ENCODE results near the gene FGD6. TPM values are rescaled to one million over a fixed set of nuclear protein-coding genes. Genes with fewer than 3 reads are reported as not detected.

The FGD6 gene
- total RNA-seq, 5 donors from 2014 or later (not counting 1 experiment from before 2014, with no cell fraction given), result 0.55 to 1.9 (median 0.70) TPM

DNA sequence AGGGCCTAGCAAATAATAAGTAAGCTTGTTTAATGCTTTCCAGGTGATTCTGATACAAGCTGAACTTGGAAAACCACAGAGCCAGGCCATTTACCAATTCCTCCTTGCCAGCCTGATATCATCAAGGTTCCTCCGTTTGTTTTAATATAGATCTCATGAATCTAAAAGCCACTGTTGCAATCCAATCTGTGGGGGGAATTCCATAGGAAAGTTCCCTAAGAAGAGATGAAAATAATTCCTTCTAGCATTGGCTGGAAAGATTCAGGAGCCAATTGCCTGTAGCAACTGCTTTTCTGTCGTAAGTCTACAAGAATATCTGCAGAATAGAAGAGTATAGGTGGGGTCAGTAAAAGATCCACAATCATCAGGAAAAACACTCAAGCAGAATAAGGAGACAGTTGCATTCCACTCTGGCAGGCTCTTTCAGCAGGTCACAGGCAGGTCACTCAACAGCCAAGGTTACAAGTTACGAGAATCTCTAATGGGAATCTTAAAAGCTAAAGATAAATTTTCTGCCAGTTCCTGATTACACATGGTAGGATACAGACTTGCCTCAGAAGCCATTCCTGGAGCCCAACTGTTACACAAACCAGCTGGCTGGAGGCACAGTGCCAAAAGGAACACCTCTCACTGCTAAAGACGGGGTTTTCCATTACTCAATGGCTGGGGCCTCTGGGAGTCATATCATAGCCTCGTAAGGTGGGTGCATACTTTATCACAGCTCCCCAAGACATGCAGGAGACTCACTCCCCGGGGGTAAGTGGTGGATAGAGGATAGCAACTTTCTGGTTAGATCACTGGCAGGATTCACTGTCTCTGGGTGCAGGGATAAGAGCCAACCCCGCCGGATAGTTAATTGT, 43.6 kb downstream of the FGD6 start:
- ATAC-seq (replicated peaks in 1 of 4), result no peak
- no peak overlapping the region for H3K4me3 Mint-ChIP-seq

DNA sequence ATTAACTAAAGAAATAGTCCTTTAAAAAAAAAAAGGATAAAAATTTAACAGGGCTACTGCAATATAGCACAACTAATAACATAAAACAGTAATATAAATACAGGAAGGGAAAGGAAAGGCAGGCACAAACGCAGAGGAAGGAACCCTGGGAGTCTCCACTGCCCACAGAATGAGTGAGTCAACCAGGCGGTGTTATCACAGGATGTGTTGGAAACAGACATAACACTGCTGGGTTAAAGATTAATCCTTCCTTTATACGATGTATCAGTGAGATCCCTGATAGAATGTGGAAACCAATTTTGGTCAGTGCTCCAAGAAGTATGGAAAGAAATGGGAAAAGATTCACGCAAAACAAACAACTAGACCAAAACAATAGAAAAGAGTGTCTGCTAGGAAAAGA, 47.9 kb downstream of the FGD6 start:
- ChIA-PET CTCF (no interaction called here), POLR2A (no interaction called here)
- no peaks in the 10 kb centered on the region for H3K4me1 ChIP-seq (ENCODE audit: control insufficient read depth in 1 of 2, extremely low read depth in 1 of 2, insufficient read depth in 2 of 2, low read length in 2 of 2)
- H3K27ac Mint-ChIP-seq, result no peak overlapping the region
- WGBS (ENCODE audit: insufficient coverage), result no CpG with 5 or more reads among the region's 4 CpGs
- H3K27me3 Mint-ChIP-seq, result no peaks in the 10 kb centered on the region
- no peaks in the 10 kb centered on the region for H3K9me3 Mint-ChIP-seq
- ATAC-seq (replicated peaks in 1 of 4), result no peak
- no peaks in the 10 kb centered on the region for H3K36me3 Mint-ChIP-seq
- H3K4me1 Mint-ChIP-seq, result no peaks in the 10 kb centered on the region
- no peak overlapping the region for H3K27ac ChIP-seq (ENCODE audit: low read length)
- DNase-seq, result no peak
- no peaks in the 10 kb centered on the region for H3K27me3 ChIP-seq (replicated peaks in 1 of 2; ENCODE audit: control insufficient read depth in 2 of 2, extremely low read depth in 1 of 2, insufficient read depth in 2 of 2, low read length in 1 of 2)
- H3K4me3 ChIP-seq (ENCODE audit: control insufficient read depth in 1 of 2, extremely low read depth in 1 of 2, low read length in 1 of 2), result no peak overlapping the region
- no peaks in the 10 kb centered on the region for H3K36me3 ChIP-seq (ENCODE audit: control insufficient read depth in 2 of 2, extremely low read depth in 1 of 2, insufficient read depth in 1 of 2, low read length in 1 of 2)
- H3K9me3 ChIP-seq, result no peaks in the 10 kb centered on the region
- no peak overlapping the region for H3K4me3 Mint-ChIP-seq

More for the DNA sequence above, 43.6 kb downstream of the FGD6 start:
- no peaks in the 10 kb centered on the region for H3K4me1 Mint-ChIP-seq
- no peak overlapping the region for H3K27ac ChIP-seq (ENCODE audit: low read length)
- 73% methylated on average over 6 of the region's 8 CpGs for WGBS (ENCODE audit: insufficient coverage)
- H3K4me3 ChIP-seq (ENCODE audit: control insufficient read depth in 1 of 2, extremely low read depth in 1 of 2, low read length in 1 of 2), result no peak overlapping the region
- no peaks in the 10 kb centered on the region for H3K36me3 ChIP-seq (ENCODE audit: control insufficient read depth in 2 of 2, extremely low read depth in 1 of 2, insufficient read depth in 1 of 2, low read length in 1 of 2)
- H3K9me3 ChIP-seq, result no peaks in the 10 kb centered on the region
- H3K27me3 Mint-ChIP-seq, result peaks cover 0 to 3% of the 10 kb centered on the region in 2 donors
- CTCF ChIA-PET, result interaction anchor here in 1 of 2 donors (0.5 kb wide), 1 partner anchor 803 kb away, joined by 4 read pairs; no protein-coding TSS in a partner anchor
- H3K4me1 ChIP-seq (ENCODE audit: control insufficient read depth in 1 of 2, extremely low read depth in 1 of 2, insufficient read depth in 2 of 2, low read length in 2 of 2), result no peaks in the 10 kb centered on the region
- POLR2A ChIA-PET, result no interaction called here
- H3K27me3 ChIP-seq (replicated peaks in 1 of 2; ENCODE audit: control insufficient read depth in 2 of 2, extremely low read depth in 1 of 2, insufficient read depth in 2 of 2, low read length in 1 of 2), result no peaks in the 10 kb centered on the region
- DNase-seq, result no peak
- no peaks in the 10 kb centered on the region for H3K9me3 Mint-ChIP-seq
- H3K27ac Mint-ChIP-seq, result no peak overlapping the region
- H3K36me3 Mint-ChIP-seq, result no peaks in the 10 kb centered on the region

DNA sequence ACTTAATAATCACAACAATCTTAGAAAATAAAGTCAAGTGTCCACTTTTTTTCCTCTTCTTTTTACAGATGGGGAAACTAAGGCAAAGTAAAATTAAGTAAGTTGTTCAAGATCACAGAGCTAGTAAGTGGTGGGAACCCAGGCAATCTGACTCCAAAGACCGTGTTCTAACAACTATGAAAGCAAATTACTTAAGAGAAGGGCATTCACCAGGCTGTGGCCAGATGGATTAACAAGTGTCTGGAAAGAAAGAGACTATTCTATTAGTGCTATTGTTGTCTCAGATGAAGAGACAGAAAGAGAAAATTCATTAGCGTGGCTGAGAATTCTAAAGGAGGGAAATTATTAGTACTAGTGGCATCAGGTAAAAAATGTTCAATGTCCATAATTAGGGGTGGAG, 48.5 kb downstream of the FGD6 start:
- no peak overlapping the region for H3K27ac Mint-ChIP-seq
- Histone ChIP-seq H3K4me1 (ENCODE audit: control insufficient read depth in 1 of 2, extremely low read depth in 1 of 2, insufficient read depth in 2 of 2, low read length in 2 of 2) (no peaks in the 10 kb centered on the region), H3K9me3 (no peaks in the 10 kb centered on the region), H3K27ac (ENCODE audit: low read length) (no peak overlapping the region), H3K4me3 (ENCODE audit: control insufficient read depth in 1 of 2, extremely low read depth in 1 of 2, low read length in 1 of 2) (no peak overlapping the region), H3K36me3 (ENCODE audit: control insufficient read depth in 2 of 2, extremely low read depth in 1 of 2, insufficient read depth in 1 of 2, low read length in 1 of 2) (no peaks in the 10 kb centered on the region), H3K27me3 (replicated peaks in 1 of 2; ENCODE audit: control insufficient read depth in 2 of 2, extremely low read depth in 1 of 2, insufficient read depth in 2 of 2, low read length in 1 of 2) (no peaks in the 10 kb centered on the region)
- H3K27me3 Mint-ChIP-seq, result no peaks in the 10 kb centered on the region
- no peak for ATAC-seq (replicated peaks in 1 of 4)
- no peak for DNase-seq
- WGBS (ENCODE audit: insufficient coverage), result 100% methylated on average over 2 of the region's 2 CpGs
- CTCF ChIA-PET, result no interaction called here
- no peaks in the 10 kb centered on the region for H3K4me1 Mint-ChIP-seq
- POLR2A ChIA-PET, result no interaction called here
- H3K36me3 Mint-ChIP-seq, result no peaks in the 10 kb centered on the region
- no peaks in the 10 kb centered on the region for H3K9me3 Mint-ChIP-seq
- H3K4me3 Mint-ChIP-seq, result no peak overlapping the region

DNA sequence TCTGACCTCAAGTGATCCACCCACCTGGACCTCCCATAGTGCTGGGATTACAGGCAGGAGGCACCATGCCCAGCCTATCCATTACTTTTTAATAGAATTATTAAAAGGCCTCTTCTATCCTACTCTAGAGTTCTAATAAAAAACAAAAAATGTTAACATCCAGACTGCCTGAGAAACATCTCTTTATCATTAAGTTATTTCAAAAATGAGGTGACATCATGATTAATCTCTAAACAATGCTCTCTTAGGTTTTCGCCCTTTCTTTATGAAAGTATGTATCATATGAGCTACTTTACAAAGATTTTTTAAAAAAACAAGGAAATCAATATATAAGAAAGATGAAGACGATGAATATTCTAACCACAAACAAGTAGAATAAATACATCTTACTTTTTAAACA, 52.6 kb downstream of the FGD6 start:
- Histone ChIP-seq H3K4me3 (ENCODE audit: control insufficient read depth in 1 of 2, extremely low read depth in 1 of 2, low read length in 1 of 2) (no peak overlapping the region), H3K4me1 (ENCODE audit: control insufficient read depth in 1 of 2, extremely low read depth in 1 of 2, insufficient read depth in 2 of 2, low read length in 2 of 2) (no peaks in the 10 kb centered on the region), H3K9me3 (no peaks in the 10 kb centered on the region), H3K27me3 (replicated peaks in 1 of 2; ENCODE audit: control insufficient read depth in 2 of 2, extremely low read depth in 1 of 2, insufficient read depth in 2 of 2, low read length in 1 of 2) (no peaks in the 10 kb centered on the region), H3K36me3 (ENCODE audit: control insufficient read depth in 2 of 2, extremely low read depth in 1 of 2, insufficient read depth in 1 of 2, low read length in 1 of 2) (no peaks in the 10 kb centered on the region), H3K27ac (ENCODE audit: low read length) (no peak overlapping the region)
- Mint-ChIP-seq H3K4me3 (no peak overlapping the region), H3K27me3 (no peaks in the 10 kb centered on the region), H3K9me3 (no peaks in the 10 kb centered on the region), H3K4me1 (no peaks in the 10 kb centered on the region), H3K36me3 (no peaks in the 10 kb centered on the region), H3K27ac (no peak overlapping the region)
- WGBS (ENCODE audit: insufficient coverage), result no CpG with 5 or more reads among the region's 2 CpGs
- no peak for ATAC-seq (replicated peaks in 1 of 4)
- no peak for DNase-seq
- ChIA-PET POLR2A (interaction anchor here in 1 of 2 donors (0.5 to 0.7 kb wide), 2 partner anchors 17 to 855 kb away, joined by 4 read pairs; no protein-coding TSS in a partner anchor), CTCF (interaction anchor here in 1 of 2 donors (0.5 kb wide), 1 partner anchor 47 kb away, joined by 4 read pairs; no protein-coding TSS in a partner anchor)

DNA sequence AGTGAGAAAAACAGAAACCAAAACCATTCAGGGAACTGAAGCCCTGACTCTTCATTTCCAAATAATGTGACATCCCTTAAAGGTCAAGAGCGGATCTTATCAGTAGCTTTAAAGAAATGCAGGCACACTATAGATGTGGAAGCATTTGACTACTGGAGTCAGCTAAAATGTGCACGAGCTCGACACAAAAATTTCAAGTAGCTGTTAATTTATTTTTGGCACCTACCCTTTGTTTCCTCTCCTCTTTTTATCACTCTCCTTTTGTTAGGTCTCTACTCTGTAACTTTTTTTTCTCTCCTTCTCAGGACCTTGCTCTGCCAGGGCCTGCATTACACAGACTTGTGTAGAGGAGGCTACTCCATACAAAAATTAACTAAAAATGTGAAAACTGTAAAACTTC, 58.3 kb downstream of the FGD6 start:
- H3K27me3 Mint-ChIP-seq, result no peaks in the 10 kb centered on the region
- Histone ChIP-seq H3K27me3 (replicated peaks in 1 of 2; ENCODE audit: control insufficient read depth in 2 of 2, extremely low read depth in 1 of 2, insufficient read depth in 2 of 2, low read length in 1 of 2) (peaks cover 0 to 4% of the 10 kb centered on the region in 2 experiments), H3K4me3 (ENCODE audit: control insufficient read depth in 1 of 2, extremely low read depth in 1 of 2, low read length in 1 of 2) (no peak overlapping the region), H3K36me3 (ENCODE audit: control insufficient read depth in 2 of 2, extremely low read depth in 1 of 2, insufficient read depth in 1 of 2, low read length in 1 of 2) (no peaks in the 10 kb centered on the region), H3K4me1 (ENCODE audit: control insufficient read depth in 1 of 2, extremely low read depth in 1 of 2, insufficient read depth in 2 of 2, low read length in 2 of 2) (no peaks in the 10 kb centered on the region), H3K9me3 (no peaks in the 10 kb centered on the region), H3K27ac (ENCODE audit: low read length) (no peak overlapping the region)
- no peaks in the 10 kb centered on the region for H3K36me3 Mint-ChIP-seq
- POLR2A ChIA-PET, result interaction anchor here in 1 of 2 donors (0.7 kb wide), 1 partner anchor 444 kb away, joined by 3 read pairs; no protein-coding TSS in a partner anchor
- H3K4me3 Mint-ChIP-seq, result no peak overlapping the region
- H3K4me1 Mint-ChIP-seq, result no peaks in the 10 kb centered on the region
- WGBS (ENCODE audit: insufficient coverage), result no CpG with 5 or more reads among the region's 3 CpGs
- DNase-seq, result no peak
- CTCF ChIA-PET, result interaction anchor here in 1 of 2 donors (0.6 kb wide), 1 partner anchor 20 kb away, joined by 4 read pairs; no protein-coding TSS in a partner anchor
- ATAC-seq (replicated peaks in 1 of 4), result no peak
- no peak overlapping the region for H3K27ac Mint-ChIP-seq
- H3K9me3 Mint-ChIP-seq, result peaks cover 0 to 7% (median 5%) of the 10 kb centered on the region in 3 donors

DNA sequence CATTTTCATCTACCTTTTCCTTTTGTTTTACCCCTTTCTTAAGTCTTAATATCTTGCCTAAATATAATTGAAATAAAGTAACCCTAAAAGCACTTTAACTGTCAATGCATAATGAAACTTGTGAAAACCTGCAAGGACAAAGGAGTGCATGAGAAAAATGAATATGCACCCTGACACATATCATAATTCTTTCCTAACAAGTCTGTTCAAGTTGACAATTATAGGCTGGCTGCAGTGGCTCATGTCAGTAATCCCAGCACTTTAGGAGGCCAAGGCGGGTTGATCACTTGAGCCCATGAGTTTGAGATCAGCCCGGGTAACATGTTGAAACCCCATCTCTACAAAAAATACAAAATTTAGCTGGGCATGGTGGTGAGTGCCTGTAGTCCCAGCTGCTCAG, 65.4 kb downstream of the FGD6 start:
- no peak for ATAC-seq (replicated peaks in 1 of 4)
- Mint-ChIP-seq H3K4me3 (no peak overlapping the region), H3K27ac (no peak overlapping the region)

More for the DNA sequence above, 65.4 kb downstream of the FGD6 start:
- Histone ChIP-seq H3K27ac (ENCODE audit: low read length) (no peak overlapping the region), H3K4me1 (ENCODE audit: control insufficient read depth in 1 of 2, extremely low read depth in 1 of 2, insufficient read depth in 2 of 2, low read length in 2 of 2) (no peaks in the 10 kb centered on the region), H3K4me3 (ENCODE audit: control insufficient read depth in 1 of 2, extremely low read depth in 1 of 2, low read length in 1 of 2) (no peak overlapping the region), H3K36me3 (ENCODE audit: control insufficient read depth in 2 of 2, extremely low read depth in 1 of 2, insufficient read depth in 1 of 2, low read length in 1 of 2) (no peaks in the 10 kb centered on the region), H3K9me3 (no peaks in the 10 kb centered on the region), H3K27me3 (replicated peaks in 1 of 2; ENCODE audit: control insufficient read depth in 2 of 2, extremely low read depth in 1 of 2, insufficient read depth in 2 of 2, low read length in 1 of 2) (no peaks in the 10 kb centered on the region)
- Mint-ChIP-seq H3K36me3 (no peaks in the 10 kb centered on the region), H3K9me3 (peaks cover 0 to 4% (median 4%) of the 10 kb centered on the region in 3 donors), H3K4me1 (no peaks in the 10 kb centered on the region), H3K27me3 (no peaks in the 10 kb centered on the region)
- ChIA-PET CTCF (interaction anchor here in 1 of 2 donors (0.6 kb wide), 1 partner anchor 14 kb away, joined by 4 read pairs; no protein-coding TSS in a partner anchor), POLR2A (no interaction called here)
- no peak for DNase-seq
- no CpG with 5 or more reads among the region's 2 CpGs for WGBS (ENCODE audit: insufficient coverage)
